Activated CD4-positive, alpha-beta T cell treated with anti-CD3 and anti-CD28 coated beads, Interleukin-2, Interleukin-4, amounts not matched to agents 100 ng/mL and 50 ng/mL, durations not matched to agents 16 hours and 8 hours (primary cell): Measurements from ENCODE around the gene TMEM14A.

Experiments
- DNase-seq: peaks from one replicate; pipeline ENCODE4 v3.0.0-alpha.2; 2020; ENCODE audit warnings: low spot score

Gene TMEM14A

DNA sequence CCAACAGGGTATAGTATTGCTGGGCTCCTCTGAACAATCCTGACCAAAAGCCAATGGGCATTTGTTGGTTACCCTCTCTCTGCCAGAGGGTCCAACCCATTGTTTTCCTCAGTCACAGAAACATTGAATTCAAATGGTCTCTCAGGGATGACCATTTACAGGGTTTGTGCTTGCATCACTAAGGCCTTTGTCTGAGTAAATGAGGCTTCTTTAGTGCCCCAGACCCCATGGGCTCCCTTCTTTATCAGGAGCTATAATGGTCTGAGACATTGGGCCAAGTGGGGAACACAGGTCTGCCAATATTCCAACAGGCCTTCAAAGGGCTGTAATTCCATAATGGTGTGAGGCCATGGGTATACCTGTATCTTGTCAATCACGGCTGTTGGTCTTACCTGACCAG, 65.2 kb downstream of the TMEM14A start:
- no peak for DNase-seq
